HG02571 (cell line): ENCODE data around the gene DUSP16.
"Not testable (repeated sequence)": the region's sequence is repeated elsewhere in the genome, so short reads cannot be mapped to it uniquely, and the experiment has no call there.

ENCODE experiments used
- ATAC-seq: cut with Tn5 transposase; IDR thresholded peaks from one replicate; pipeline ENCODE4 v1.9.1; 2021; ENCODE audit warnings: mild to moderate bottlenecking, moderate library complexity; ENCODE audit not compliant: unreplicated experiment

Gene DUSP16

GRCh38 chr12:12548713-12549112 lies 13.9 kb downstream of the DUSP16 start:
- no peak for ATAC-seq

GRCh38 chr12:12546314-12546772 lies 16.3 kb downstream of the DUSP16 start:
- no peak for ATAC-seq

DNA sequence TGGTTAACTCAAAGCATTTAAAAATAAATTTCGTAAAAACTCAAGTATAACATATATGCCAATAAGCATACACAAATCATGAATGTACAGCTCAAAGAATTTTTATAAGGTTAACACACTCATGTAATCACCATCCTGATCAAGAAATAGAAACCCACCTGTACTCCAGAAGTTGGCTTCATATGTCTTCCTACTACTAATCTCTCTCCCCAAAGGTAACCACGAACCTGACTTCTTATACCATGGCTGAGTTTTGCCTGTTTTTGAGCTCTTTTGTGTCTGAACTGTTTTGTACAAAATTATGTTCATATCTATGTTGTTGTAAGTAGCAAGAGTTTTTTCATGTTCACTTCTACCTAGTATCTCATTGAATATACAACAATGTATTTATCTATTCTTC lies 18.7 kb downstream of the DUSP16 start:
- no peak for ATAC-seq

DNA sequence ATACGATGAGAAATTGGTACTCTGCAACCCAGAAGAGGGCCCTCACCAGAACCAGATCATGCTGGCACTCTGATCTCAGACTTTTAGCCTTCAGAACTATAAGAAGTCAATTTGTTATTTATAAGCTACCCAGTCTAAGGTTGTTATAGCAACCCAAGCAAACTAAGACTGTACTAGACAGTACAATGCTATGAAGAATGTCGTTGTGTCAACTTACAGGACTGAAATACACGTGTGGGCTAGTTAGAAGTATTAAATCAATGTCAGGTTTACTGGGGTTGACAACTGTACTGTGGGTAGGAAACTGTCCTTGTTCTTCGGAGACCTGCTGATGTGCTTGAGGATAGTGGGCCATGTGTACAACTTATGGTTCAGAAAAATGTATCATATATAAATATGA lies 19.7 kb downstream of the DUSP16 start:
- ATAC-seq = no peak

DNA sequence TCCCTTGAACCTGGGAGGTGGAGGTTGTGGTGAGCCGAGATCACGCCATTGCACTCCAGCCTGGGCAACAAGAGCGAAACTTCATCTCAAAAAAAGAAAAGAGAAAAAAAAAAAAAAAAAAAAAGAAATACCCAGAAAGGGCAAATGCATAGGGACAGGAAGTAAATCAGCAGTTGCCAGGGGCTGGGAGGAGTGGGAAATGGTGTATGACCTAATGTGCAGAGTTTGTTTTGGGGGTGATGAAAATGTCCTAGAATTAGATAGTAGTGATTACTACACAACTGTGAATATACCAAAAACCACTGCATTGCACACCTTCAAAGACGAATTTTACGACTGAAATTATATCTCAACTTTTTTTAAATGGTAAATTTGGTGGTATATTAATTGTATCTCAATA lies 20.4 kb downstream of the DUSP16 start:
- no peak for ATAC-seq

GRCh38 chr12:12541782-12542181 lies 20.9 kb downstream of the DUSP16 start:
- no peak for ATAC-seq

DNA sequence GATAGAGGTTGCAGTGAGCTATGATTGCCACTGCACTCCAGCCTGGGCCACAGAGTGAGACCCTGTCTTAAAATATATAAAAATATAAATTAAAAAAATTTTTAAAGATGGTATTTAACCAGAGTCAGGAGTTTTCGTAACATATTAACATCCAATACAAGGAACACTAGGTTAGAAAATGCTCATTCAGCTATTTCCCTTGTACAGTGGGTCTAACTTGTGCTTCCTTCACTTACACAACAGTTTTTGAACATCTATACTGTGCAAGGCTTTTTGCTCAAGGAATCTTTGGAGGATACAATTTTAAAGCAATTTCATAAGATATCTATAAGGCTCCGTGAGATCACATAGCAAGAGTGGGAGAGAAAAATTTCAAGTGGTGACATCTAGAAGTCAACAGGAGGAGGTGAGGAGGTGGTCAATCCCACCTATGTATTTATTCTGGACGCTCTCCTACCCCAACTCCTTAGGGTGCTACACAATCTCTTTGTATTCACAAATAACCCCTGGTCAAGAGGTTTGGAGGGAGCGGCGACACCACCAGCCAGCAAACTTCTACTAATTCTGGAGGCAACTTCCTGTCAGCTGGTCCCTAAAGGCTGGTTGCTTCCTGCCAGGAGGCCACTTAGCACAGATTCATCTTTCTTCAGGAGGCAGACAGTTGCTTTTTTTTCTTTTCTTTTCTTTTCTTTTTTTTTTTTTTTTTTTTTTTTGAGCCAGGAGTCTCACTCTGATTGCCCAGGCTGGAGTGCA lies 22.2 kb downstream of the DUSP16 start:
- ATAC-seq = no peak

GRCh38 chr12:12539028-12539810 lies 23.4 kb downstream of the DUSP16 start:
- no peak for ATAC-seq

DNA sequence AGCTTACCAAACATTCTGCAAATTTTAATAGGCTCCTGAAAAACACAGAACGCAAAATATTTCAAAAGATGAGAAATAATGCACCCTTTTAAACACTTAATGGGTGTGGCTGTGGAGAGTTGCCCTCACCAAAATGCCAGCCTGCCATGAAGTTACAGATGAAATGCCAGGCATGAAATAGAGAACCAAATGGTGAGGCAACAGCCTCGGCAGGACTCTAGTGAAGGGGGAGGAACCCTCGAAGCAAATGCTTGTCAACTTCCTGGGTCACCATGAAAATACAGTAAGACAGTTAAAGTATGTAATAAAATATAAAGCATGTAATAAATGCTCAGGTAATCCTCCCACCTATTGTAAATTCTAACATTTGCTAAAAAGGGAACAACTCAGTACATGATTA lies 24.1 kb downstream of the DUSP16 start:
- ATAC-seq = no peak

DNA sequence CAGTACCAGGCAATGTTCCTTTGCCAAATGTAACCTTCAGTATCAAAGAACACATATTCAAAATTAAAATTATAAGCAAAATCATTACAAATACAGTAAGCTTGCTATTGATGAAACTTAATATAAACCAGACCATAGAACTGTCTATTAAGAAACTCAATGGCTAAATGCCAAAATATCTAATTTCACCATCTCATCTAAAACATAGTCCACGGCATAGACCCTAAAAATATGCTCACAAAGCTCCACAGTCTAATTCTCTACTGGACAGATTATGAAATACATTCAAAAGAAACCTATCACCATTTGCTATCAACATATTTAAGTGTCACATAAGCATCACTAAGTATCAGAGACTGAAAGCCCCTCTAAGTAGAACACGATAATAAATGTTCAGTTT lies 25.2 kb downstream of the DUSP16 start:
- no peak for ATAC-seq

GRCh38 chr12:12534975-12535374 lies 27.7 kb downstream of the DUSP16 start:
- no peak for ATAC-seq

GRCh38 chr12:12534166-12534866 lies 28.3 kb downstream of the DUSP16 start:
- ATAC-seq = no peak

DNA sequence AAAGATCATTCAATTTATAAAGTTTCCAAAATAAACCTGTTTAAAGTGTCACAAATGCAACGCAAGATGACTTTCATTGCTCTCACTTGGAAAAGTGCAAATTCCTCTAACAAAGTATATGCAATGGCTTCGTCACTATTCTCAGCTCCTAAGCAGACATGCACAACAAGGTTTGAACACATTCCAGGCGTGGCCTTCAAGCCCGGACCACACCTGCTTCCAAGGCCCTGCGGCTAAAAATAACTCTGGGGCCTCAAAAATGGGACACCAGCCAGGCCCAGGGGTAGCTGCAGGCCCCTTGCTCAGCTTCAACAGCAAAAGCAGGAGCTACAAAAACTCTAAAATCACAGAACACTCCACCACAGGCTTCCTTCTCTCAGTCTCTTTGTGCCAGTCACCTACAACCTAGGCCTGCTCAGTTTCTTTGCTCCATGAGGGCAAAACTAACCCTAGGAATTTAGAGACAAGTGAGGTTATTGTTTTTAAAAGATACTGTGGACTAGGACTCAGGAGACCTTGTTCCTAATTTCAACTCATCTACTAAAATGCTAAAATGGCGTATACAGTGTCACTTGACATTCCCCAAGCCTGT lies 29.3 kb downstream of the DUSP16 start:
- ATAC-seq = no peak

DNA sequence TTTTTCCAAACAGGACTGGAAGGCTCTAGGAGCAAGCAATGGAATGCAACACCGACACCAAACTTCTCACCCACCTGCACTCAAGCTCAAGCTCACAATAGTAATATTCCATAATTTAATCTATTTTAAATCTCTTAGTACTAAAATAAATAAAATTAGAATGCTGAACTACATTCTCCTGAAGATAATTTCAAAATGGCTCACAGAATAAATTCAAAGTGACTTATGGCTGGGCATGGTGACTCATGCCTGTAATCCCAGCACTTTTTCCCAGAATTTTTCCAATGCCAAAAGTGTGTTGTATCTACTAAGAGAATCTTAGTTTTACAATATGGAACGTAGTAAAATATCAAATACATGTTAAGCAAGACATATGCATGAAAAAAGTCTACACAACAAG lies 31.5 kb downstream of the DUSP16 start:
- ATAC-seq = no peak

DNA sequence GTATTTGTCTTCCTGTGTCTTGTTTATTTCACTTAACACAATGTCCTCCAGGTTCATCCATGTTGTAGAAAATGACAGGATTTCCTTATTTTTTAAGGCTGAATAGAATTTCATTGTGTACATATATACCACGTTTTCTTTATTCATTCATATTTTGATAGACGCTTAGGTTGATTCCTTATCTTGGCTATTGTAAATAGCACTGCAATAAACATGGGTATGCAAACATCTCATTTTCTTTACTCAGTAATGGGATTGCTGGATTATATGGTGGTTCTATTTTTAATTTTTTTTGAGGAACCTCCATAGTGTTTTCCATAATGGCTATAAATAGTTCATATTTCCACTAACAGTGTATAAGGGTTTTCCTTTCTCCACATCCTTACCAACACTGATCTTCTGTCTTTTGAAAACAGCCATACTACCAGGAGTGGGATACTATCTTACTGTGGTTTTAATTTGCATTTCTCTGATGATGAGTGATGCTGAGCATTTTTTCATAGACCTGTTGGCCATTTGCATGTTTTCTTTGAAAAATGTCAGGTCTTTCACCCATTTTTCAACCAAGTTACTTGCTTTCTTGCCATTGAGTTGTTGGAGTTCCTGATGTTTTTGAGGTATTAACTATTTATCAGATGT lies 32.8 kb downstream of the DUSP16 start:
- ATAC-seq = no peak

DNA sequence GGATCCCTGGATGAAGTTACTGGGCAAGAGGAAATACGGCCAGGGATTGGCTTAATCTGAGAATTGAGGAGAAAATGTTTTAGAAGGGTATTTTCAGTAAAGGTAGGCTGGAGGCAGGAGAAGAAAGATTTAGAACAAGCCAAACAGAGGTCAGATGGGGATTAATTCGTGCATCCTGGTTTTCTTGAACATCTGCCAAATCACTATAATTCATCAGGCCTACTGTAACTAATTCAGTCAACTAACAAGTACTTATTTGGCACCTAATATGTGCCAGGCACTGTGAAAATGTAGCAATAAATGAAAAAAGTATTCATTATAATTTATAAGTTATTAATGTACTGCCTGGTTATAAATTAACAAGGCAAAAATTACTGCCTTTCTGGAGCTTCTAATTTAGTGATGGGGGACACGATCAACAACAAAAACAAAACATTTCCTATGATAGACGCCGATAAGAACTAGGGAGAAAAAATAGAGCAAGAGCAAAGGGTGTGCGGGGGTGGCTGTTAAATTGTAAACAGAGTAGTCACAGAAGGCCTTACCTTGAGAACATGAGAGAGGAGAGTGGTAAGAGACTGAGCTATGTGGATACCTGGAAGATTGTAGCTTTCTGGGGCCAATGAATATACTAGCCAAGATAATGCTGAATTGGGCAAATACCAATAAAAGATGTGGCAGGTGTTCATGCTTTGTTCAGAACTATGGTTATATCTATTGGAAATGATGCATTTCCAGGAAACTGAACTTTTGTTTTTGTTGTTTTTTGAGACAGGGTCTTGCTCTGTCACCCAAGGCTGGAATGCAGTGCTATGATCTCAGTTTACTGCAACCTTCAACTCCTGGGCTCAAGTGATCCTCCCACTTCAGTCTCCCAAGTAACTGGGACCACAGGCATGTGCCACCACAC lies 34.0 kb downstream of the DUSP16 start:
- no peak for ATAC-seq

DNA sequence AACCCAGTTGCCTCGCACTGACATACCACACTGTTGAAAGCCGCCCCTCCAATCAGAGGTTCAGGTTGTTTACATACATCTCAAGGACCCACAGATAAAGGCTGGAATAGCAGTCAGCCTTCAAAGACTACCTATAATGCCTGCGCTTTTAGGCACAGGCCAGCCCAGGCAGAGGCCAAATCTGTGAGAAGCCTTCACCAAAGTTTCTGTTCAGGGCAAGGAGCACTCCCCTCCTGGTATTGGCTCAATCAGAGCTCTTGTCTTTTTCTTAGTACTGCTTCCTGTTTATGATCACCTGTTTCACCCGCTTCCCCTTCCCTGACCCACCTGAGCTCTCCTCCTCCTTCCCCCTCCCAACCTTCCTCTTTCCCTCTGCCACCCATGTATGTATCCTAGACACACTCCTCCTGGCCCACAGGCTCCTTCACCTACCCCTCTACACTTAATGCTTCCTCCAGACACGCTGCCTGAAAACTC lies 34.8 kb downstream of the DUSP16 start:
- no peak for ATAC-seq

- no peak for ATAC-seq
Measured at GRCh38 chr12:12524128-12524527, 38.5 kb downstream of the DUSP16 start.

GRCh38 chr12:12523229-12523628 lies 39.4 kb downstream of the DUSP16 start:
- ATAC-seq = no peak

DNA sequence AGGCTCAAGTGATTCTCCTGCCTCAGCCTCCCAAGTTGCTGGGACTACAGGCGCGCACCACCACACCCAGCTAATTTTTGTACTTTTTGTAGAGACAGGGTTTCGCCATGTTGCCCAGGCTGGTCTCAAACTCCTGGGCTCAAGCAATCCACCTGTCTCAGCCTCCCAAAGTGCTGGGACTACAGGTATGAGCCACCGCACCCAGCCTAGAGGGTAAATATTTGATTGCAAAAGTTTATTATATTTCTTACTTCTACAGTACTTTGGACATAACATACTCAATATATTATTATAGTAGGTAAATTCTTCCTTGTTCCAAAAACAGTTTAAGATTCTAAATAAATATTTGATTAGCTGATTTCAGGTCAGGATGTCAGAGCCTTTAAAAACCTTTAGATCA lies 40.0 kb downstream of the DUSP16 start:
- ATAC-seq = not testable (repeated sequence)
